Left renal pelvis (tissue), 4 donors: ENCODE measurements around the gene CFL2. TPM values are rescaled to one million over a fixed set of nuclear protein-coding genes. Genes with fewer than 3 reads are reported as not detected.
"Not testable (repeated sequence)": the region's sequence is repeated elsewhere in the genome, so short reads cannot be mapped to it uniquely, and the experiment has no call there.

Experiments used
- DNase-seq, 4 donors: peaks; one replicate each; pipeline ENCODE4 v3.0.0-alpha.2; 2013; ENCODE audit warnings: low read depth in 4 of 4, low spot score in 3 of 4
- polyA plus RNA-seq, 4 donors: library from polyadenylated mRNA; unstranded; fragments of 120-200 nt; gene quantifications; one replicate each; pipeline ENCODE4 v1.2.1, GENCODE V29; 2013; ENCODE audit not compliant: insufficient read length in 4 of 4

CFL2 gene
- polyA plus RNA-seq, 4 donors, result 61.8 to 82.6 (median 77.8) TPM

DNA sequence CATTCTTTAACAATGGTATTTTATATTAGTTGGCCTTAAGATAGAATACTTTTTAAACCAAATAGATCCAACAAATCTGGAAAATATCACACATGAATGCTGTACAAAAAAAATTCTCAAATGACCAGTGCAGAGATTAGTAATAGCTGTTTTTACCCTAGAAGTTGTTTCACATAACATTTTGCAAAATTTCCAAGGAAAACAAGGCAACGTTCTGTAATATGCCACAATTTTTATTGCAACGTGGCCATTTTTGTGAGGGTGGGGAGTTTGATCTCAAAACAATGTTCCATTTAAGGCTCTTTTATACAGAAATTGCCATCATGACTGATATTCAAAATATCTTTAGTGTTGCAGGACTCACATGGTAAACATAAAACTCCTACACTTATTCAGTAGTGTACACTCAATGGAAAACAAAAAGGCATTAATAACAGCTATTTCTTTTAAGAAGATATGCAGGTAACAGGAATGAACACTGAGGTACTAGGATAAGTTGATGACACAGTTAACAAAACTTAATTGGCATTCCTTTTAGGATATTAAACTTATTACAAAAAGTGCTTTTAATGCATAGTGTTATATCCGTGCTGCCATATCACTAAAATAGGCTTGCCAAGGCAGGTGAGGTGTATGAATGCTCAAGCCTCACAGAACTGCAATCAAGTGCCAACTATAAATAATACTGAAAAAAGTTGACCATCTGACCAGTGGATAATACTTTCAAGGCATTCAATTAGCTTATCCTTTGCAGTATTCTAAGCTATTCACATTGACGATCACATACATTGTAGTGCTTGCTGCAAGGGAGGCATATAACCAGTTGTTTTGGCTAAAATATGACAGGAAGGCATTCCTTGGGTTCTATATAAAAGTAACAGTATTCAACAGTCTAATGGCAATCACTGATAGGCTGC is 2.3 kb downstream of the CFL2 start:
- no peak for DNase-seq

DNA sequence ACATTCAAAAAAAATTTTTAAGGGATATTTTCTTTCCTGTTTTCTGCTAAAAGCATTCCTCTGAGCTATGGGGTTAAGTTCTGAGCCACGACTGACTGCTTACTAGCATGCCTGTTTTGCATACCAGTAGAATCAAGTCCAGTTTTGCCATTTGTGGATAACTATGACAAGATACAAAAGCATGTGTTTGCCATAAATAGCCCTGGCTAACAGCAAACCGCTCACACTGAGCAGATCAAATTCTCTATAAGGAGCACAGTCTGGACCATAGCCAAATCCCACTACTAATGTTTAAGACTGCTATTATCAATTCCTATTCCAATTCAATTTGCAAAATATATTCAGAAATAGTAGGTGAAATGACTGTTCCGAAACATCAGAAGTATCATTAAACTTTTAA is 3.2 kb downstream of the CFL2 start:
- DNase-seq, result no peak

DNA sequence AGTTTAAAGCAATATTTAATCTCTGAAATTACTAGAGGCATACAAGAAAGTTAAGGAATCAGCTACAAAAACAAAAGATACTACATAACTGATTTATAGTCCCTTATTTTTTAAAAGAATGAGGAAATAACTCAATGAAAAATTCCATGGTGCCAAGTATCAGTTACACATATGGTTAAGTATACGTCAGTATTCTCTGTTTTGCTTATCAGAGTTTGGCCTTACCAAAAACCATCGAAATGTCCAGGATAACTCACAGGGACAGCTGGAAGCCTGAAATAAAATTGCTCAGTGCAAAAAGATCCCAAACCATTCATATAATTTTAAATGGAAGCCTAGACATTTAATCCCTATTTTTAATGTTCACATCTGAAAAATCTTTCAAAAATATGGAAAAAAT is 3.6 kb downstream of the CFL2 start:
- no peak for DNase-seq

DNA sequence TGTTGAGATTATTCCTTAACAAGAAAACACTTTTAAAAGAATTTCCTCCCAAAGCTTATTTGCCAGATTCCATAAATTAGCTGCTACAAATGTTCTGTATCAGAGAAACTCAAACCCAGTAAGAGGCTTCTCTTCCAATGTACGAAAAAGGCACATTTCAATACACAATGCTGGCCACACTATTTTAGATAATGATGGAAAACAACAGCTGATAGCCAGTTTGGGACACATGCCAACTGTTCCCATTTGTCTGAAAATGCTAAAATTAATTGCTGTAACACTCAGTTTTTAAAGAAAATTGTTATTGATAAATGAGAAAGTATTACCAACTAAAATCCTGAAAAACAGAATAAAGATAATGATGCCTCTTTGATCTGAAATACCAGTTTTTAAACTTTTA is 4.4 kb downstream of the CFL2 start:
- no peak for DNase-seq

DNA sequence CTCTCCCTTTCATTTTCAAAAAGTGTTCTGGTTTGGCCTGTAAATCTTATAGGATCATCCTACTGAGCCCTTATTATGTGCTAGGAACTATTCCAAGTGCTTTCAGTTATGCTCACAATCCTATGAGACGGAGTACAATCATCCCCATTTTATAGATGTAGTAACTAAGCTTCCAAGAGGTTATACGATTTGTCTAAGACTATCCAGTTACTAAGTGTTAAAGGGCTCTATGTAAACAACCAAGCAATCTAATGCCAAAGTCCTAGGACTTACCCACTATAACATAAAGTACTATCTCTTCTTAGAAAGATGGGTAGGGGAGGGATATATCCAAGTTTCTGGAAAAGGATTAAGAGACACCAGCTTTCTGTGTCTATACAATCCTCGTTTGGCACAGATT is 6.7 kb downstream of the CFL2 start:
- no peak for DNase-seq

DNA sequence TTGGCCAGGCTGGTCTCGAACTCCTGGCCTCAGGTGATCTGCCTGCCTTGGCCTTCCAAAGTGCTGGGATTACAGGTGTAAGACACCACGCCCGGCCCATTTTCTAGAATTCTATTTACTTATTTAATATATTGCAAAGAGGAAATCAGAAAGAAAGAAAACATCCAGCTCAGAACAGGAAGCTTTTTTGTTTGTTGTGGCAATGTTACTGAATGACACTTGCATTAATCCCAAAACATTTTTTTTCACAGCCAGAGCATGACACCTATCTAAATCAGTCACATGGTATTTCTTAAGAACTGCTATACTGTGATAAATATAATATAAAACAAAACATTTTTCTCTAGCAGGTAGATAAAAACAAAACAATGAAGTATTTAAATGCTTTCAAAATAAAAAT is 12.6 kb downstream of the CFL2 start:
- DNase-seq, result no peak

DNA sequence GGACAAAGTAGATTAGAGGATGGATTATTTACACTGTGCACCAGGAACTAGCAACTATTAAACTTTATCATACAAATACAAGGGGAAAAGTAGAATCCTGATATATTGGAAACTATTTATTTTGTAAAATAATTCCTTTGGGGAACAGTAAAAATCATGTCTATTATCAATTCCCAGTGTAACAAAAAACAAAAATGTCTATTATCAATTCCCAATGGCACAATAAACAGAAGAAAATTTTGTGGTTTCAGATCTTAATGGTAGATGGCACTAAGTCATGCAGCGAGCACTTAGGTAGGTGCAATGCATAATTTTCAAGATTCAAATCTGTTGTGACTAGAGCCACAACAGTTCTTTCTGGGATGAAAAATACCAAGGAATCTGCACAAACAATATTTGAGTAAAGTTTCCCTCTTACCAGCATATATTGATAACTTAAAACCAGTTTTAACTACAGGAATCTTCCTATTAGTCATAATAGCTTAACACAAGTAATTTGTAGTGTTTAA is 13.7 kb downstream of the CFL2 start:
- DNase-seq, result no peak

DNA sequence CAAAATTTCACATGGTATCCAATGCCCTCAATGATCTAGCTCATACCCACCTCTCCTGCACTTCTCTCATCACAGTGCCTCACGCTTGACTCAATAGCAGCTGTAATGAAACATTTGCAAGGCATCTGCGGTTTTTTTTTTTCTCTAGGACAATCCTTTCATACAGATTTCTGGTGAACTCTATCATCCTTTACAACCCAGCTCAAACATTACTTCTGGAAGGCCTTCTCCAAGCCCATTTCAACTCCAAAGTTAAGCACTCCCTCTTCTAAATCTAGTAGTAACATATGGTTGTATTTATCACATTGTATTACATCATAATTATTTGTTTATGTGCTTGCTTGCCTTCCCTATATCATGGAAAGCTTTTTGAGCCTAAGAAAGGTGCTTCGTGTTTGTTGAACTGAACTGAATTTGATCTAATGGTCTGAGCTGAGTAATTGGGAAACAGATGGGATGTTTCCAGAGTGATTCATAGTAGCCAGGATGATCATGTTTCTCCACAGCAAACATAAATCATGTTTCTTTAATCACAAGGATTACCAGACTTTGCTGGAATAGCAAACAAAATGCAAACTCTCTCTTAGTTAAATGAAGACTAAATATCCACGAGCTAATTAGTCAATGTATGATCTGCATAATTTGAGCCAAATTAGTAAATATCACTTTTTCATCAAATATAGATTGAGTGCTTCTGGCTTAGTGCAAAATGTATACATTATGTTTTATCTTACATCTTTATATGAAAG is 14.3 kb downstream of the CFL2 start:
- DNase-seq, result no peak

DNA sequence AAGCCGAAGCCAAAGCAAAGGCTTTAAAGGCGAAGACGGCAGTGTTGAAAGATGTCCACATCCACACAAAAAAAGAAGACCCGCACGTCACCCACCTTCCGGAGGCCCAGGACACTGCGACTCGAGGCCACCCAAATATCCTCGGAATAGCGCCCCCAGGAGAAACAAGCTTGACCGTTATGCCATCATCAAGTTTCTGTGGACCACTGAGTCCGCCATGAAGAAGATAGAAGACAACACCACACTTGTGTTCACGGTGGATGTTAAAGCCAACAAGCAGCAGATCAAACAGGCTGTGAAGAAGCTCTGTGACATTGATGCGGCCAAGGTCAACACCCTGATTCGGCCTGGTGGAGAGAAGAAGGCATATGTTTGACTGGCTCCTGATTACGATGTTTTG is 20.2 kb downstream of the CFL2 start:
- not testable (repeated sequence) for DNase-seq

DNA sequence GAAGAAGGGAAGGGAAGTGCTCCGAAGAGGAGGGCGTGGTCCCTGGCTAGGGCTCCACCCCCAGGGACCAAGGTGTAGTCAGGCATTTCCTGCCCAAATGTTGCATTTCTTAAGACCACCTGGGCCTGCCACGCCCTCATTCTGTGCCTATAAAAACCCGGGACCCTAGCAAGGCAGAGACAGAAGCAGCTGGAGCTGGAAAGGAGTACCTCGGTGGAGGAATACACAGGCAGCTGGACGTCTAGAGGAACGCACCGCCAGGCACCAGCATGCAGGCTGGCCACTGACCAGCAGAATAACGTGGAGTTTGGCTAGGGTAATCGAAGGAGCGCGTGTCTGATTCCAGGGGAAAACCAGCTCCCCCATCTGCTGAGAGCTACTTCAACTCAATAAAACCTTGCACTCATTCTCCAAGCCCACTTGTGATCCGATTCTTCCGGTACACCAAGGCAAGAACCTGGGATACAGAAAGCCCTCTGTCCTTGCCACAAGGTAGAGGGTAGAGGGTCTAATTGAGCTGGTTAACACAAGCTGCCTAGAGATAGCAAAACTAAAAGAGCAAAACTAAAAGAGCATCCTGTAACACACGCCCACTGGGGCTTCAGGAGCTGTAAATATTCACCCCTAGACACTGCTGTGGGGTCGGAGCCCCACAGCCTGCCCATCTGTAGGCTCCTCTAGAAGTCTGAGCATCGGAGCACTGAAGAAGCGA is 21.0 kb downstream of the CFL2 start:
- no peak for DNase-seq

DNA sequence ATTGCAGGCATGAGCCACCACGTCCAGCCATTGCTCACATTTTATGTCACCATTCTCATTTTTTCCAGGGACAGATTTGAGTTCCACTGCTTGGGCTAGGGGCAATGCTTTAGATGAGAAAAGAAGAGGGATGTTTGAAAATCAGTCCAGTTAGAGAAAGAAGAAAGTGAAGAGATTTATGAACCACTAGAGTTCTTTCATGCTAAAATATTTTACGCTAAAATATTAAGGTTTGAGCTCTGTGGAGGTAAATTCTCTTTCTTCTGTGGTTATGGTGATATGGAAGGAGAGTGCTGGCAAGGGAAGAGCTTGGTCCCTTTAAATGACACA is 21.5 kb downstream of the CFL2 start:
- no peak for DNase-seq

DNA sequence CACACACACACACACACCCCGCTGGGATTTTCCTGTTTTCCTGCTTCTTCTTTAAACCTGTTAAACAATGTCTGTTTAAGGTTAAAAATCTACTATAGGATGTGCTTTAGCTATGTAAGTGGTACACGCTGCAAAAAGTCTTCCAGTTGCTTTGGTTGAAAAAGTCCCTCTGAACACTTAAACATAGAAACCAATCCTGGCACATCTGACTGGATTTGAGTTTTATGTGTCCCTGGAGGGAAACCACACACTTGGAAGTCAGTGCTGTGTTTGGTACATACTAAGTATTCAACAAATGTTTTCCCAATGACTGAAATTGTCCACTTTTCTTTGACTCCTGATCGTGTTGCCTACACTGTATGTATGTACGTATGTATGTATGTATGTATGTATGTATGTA is 22.0 kb downstream of the CFL2 start:
- DNase-seq, result no peak

DNA sequence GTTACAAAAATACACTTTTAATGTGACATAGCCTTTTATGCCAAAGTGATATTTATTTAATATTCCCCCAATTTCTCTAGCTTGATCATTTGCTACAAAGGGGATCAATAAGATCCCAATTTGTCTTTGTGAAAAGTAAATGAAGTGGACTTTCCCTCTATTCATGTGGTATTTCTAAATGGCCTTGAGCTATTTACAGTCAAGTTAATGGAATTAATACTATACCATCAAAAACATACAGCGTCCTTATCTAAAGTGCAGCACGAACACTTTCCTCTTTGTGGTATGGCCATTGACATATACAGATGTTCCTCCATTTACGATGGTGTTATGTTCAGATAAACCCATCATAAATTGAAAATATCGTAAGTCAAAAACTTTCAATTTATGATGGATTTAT is 23.2 kb downstream of the CFL2 start:
- no peak for DNase-seq

DNA sequence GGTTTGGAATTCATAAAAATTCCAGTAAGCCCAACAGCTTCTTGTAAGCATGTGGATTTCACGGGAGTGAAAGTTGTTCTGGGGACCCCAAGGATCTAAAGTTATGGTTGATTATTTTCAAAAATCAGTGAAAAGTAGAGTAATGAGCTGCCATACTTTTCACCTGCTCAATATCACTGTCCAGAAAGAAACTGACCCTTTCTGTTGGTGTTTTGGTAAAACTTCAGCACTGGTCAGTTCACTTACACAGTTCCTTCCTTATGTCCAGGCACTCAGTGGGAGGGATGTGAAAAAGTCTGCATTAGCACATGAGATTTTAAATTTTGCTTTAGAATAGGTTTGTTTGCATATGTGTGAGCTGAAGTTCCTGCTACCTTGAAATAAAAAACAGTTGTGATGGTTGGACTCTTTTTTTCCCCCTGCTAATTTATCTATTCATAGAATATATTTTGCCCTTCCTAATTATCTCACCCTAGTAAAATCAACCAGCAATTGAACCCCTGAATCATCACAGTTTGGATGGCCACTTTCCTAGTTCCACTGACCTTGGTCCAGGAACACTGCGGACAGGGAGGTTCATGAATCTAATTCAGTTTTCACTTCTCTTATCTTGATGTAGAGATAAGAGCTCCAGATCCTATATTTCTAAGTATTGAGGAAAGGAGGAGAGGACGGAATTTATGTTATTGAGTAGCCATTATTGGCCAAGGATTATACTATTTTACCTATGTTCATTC is 25.8 kb downstream of the CFL2 start:
- DNase-seq, result no peak

DNA sequence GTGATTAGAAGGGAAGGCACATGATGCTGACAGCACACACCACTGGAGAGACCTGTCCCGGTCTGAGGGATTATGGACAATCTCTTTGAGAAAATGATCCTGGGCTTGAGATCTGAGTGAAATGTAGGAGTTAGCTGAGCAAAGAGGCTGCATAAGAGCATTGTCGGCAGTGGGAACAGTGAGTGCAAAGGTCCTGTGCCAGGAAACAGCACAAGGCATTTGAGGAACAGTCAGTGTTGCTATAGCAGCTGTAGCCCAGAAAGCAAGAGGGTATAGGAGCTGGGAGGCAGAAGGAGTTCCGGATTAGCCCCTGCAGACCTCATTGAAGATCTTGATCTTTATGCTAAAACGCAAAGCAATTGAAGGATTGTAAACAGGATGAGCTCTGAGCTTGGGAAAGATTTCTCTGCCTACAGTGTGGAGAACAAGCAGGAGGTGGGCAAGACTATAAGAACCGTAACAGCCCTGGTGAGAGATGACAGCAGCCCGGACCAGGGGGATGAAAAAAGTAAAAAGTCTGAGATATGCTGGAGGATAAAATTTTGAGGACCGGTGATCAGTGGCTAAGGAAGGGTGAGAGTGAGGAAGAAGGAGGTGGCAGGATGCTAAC is 28.5 kb downstream of the CFL2 start:
- DNase-seq, result no peak

DNA sequence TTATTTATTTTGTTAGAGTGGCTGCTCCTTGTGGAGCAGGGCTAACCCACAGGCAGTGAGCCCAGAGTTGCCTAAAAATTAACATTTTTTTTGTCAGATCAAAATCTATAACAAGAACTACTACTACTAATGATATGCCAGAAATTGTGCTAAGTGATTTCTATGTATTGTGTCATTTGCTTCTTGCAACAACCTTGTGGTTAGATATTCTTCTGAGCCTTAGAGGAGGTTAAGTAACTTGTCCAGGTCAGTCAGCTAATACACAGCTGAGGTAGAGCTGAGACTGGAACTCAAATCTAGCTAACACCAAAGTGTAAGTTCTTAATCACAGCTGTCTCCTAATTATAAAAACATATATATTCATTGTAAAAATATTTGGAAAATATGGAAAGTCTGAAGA is 29.8 kb downstream of the CFL2 start:
- DNase-seq, result no peak

DNA sequence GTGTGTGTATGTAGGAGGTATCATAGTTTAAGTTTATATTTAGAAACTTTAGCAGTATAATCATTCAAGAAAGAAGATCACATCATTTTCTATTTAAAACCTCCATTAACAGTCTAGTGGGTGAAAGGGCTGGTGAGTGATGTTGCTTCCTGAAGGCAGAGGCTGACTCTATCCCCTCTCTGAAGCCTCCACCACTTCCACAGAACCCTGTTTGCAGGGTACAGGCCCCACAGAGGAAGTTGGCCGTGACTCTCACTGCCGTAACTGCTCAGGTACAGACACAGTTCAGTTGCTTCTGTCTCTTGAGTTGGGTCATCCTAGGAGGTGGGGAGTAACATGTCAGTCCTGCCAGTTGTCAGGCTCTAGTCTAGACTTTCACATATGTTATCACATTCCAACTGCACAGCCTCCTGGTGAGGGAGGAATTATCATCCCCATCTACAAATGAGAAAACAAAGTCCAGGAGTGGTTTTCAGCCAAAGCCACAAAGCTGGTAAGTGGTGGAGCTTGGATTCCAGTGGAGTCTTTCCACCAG is 31.5 kb downstream of the CFL2 start:
- no peak for DNase-seq

DNA sequence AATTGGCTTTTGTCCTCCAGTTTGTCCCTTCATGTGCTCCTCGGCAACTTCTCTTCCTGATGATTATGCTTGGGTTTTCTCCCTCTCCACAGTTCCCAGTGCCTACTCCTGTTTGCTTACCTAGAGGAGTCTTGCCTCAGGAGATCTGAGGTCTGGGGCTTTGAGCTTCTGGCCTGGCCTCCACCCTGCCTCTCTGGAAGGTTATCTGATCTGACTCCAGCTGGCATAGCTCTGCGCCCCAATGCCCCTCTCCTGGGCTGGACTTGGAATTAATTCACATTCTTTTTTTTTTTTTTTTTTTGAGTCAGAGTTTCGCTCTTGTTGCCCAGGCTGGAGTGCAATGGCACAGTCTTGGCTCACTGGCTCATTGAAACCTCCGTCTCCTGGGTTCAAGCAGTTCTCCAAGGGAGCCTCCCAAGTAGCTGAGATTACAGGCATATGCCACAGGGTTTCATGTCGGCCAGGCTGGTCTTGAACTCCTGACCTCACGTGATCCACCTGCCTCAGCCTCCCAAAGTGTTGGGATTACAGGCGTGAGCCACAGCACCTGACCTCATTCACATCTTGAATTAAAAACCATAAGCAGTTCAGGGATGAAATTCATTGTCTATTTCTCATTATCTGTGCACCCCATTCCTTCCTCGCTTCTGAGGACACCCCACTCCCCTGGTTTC is 33.5 kb downstream of the CFL2 start:
- DNase-seq, result no peak

DNA sequence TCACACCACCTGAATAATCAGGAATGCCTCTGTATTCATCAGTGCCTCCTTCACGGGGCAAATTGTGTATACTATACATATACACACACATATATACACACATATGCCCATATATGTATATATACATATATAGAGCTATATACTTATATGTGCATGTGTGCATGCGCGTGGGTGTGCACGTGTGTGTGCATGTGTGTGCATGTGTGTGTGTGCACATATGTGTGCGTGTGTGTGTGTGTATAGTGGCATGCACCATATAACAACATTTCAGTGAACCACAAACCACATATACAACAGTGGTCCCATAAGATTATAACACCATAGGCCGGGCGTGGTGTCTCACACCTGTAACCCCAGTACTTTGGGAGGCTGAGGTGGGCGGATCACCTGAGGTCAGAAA is 35.7 kb downstream of the CFL2 start:
- no peak for DNase-seq
